Anterior cingulate cortex (tissue), 58 donors: ENCODE data around the gene PLCH2.

Source experiments
- DNase-seq, 58 donors: peaks; one replicate each; lab custom pipeline; 2025; lab: John Stamatoyannopoulos, UW

PLCH2 gene

DNA sequence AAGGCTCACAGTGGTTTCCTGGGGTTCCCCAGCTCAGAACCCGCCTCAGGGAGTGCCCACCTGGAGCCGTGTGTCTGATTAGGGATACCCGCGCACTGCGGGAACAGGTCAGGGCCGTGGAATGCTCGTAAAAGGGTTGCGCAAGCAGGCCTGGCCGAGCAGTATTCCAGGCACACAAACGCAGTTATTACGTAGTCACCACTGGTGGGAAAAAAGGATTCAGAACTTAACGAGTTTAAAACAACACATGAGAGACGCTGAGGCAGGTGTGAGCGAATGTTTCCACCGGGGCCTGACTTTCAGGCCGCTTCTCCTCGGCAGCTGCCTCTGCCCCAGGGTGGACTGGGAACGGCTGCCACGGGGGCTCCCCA lies 18.2 kb downstream of the PLCH2 start:
- no peak for DNase-seq

DNA sequence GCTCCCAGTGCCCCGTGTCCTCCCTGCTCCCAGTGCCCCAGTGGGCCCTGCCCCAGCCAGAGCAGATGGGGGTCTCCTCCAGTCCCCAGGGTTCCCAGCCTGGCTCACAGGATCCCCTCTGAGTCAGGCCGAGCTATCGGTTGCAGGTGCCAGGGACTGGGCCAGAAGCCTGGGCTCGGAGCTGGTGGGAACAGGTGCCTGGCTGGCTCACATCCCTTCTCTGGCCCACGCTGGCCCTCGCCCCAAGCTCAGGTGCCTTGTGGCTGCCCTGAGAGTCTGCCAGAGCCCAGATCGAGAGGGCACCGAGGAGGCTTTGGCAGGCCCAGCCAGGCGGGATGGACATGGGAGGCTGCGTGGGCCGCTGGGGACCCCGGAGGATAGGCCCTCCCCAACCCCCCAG lies 18.9 kb downstream of the PLCH2 start:
- no peak for DNase-seq

DNA sequence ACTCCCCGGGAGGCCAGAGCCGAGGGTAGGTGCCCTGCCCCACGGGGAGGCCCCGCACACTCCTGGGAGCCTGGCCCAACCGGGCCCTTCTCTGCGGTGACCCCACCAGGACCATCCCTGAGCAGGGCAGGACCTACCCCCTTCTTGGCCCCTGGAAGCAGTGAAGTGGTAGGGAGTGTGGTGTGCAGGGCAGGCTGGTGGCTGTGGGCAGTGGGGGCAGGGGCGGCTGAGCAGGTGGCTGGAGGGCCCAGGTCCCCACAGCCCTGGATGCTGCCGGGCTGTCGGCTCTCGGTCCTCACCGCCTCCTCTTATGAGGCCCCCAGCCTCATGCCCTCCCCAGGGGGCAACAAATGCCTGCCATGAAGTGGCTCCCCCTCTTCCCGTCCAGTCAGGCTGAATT lies 19.5 kb downstream of the PLCH2 start:
- no peak for DNase-seq

DNA sequence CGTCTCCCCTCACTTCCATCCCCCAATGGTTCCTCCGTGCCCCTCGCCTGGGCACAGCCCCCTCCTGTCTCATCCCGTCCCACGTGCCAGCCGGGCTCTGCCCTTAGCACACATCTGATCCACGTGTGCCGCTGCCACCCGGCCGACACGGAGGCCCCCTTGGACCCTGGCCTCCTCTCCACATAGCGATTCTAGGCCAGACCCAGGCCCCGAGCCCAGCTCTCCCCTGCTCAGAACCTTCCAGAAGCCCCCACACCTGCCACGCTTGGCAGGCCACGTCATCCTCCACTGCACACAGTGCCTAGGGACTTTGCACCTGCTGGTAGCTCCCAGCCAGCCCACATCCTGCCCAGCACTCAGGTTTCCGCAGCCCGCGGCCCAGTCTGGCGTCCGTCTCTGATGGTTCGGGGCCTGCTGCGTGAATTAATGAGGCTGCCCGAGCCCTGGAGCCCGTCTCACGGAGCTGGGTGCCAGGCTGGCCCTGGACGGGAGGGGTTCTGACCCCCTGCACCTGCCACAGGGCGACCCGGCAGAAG lies 20.1 kb downstream of the PLCH2 start:
- DNase-seq: no peak

DNA sequence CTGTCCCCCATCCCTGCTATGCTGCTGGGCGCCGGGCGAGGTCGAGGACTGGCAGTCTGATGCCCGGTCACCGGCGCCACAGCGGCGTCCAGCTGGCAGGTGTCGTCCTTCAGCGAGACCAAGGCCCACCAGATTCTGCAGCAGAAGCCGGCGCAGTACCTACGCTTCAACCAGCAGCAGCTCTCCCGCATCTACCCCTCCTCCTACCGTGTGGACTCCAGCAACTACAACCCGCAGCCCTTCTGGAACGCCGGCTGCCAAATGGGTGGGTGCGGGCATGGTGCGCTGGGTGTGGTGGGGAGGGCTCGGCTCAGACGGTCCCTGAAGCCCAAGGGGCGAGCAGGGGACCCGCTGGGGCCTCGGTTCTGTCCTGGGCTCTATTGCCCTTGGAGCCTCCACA lies 20.7 kb downstream of the PLCH2 start:
- no peak for DNase-seq

DNA sequence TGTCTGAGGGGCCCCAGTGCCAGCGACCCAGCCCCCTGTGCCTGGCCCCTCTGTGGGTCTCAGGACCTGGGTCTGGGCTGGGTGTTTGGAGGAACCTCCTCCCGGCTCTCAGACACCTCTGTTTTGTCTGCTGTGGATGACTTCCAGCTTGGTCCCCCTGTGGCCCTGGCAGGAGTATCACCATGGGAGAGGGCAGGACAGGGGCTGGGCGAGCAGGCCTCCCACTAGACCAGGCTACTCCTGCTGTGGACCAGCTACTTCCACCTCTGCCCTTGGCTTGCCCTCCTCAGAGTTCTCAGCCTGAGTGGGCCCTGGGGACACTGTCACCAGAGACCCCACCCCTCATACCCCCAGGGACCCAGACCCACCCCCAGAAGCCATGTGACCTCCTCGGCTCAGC lies 21.8 kb downstream of the PLCH2 start:
- DNase-seq: no peak

DNA sequence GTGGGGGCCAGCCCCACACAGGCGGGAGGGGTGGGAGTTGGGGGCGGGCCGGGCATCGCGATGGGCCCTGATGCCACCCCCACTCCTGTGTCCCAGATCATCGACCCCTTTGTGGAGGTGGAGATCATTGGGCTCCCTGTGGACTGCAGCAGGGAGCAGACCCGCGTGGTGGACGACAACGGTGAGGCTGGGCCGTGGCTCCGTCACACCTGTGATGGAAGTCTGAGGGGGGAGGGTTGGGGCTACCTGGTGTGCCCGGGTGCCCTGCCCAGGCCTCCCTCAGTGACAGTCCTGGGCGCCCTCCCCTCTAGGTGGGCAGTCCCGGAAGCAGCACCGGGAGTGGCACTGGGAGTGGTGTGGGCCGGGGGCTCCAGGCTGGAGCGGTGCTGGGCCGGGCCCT lies 22.6 kb downstream of the PLCH2 start:
- no peak for DNase-seq

DNA sequence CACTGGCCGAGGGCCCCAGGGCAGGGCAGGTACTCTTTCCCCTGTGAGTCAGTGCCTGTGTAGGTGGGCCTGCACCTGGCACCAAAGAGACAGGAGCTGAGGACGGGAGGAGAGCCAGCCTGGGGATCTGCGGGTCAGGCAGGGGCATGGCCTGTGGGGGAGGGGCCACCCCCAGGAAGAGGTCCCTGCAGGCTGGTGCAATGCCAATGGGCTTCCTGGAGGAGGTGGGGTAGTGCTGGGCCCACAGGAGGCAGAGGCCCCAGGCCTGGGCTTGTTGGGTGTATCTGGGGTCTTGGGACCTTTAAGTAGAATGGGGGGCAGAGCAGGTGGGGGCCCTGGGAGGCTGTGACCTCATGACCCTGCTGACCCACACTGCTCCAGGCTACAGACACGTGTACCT lies 23.2 kb downstream of the PLCH2 start:
- DNase-seq: no peak

DNA sequence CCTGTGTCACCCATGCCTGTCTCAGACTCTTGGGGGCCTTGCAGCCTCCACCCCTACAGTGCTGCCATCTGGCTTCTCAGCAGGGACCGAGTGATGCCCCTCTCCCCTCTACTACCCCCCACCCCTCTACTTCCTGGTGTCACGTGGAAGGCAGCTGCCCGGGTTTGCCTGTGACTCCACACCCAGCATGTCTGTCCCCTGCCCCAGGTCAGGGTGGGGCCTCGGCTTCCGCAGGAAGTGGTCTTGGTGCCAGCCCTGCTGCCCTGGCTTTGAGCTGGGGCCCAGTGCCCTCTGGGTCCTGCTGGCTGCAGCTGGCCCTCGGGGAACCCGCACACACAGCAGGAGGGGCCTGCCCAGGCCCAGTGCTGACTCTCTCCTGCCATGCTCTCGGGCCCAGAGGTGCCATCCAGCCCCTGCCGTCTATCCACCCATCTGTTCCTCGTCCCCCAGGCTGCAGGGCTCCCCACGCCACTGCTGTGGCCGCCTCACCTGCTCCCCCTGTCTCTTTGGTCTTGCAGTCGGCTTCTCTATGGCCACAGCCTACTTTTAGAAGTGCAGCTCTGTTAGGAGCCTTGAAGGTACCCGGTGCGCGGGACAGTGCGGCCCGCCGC lies 24.0 kb downstream of the PLCH2 start:
- DNase-seq: no peak

DNA sequence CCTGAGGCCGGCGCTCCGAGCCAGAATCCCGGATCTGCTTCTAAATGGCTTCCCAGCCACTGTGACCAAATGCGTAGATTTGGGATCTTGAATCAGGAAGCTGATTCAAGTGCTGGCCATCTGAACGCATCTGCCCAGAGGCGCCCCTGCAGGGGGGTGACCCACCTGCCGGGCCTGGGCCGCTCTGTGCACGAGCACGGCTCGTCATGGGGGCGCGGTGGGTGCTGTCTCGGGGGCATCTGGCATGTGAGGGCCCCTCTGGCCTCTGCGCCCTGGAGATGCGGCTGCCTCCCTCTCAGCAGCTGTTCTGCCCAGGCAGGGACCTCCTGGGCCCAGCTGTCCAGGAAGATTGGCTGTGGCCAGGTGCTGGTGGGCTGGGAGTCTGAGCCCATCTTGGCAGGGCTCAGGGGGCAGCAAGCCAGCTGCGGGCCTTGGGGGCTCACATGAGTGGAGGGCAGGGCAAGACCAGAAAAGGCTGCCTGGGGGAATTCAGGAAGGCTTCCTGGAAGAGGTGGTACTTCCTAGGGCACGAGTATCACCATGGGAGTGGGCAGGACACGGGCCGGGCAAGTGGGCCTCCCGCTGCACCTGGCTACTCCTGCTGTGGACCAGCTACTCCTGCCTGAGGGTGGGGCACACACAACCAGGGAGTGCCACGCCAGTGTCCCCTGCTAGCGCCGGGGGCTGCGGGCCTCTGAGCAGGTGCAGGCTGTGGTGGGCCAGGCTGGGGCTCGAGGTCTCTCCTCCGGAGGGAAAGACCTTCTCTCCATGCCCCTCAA lies 25.1 kb downstream of the PLCH2 start:
- DNase-seq: no peak

DNA sequence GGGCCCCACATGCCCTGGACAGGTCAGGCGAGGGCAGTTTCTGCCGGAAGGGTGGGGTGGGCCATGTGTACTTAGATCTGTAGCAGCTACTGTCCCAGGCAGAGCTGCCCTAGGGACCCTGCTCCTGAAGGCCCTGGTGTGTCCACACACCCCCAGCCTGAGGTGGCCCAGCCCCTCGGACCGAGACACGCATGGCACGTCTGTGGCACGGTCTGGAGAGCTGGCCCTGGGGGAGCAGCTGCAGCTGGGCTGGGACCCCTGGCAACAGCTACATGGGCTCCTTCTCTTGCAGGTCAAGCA lies 25.7 kb downstream of the PLCH2 start:
- no peak for DNase-seq

DNA sequence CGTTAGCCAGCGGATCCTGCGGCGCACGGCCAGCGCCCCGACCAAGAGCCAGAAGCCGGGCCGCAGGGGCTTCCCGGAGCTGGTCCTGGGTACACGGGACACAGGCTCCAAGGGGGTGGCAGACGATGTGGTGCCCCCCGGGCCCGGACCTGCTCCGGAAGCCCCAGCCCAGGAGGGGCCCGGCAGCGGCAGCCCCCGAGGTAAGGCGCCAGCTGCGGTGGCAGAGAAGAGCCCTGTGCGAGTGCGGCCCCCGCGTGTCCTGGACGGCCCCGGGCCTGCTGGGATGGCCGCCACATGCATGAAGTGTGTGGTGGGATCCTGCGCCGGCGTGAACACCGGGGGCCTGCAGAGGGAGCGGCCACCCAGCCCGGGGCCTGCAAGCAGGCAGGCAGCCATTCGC lies 26.1 kb downstream of the PLCH2 start:
- DNase-seq: no peak

DNA sequence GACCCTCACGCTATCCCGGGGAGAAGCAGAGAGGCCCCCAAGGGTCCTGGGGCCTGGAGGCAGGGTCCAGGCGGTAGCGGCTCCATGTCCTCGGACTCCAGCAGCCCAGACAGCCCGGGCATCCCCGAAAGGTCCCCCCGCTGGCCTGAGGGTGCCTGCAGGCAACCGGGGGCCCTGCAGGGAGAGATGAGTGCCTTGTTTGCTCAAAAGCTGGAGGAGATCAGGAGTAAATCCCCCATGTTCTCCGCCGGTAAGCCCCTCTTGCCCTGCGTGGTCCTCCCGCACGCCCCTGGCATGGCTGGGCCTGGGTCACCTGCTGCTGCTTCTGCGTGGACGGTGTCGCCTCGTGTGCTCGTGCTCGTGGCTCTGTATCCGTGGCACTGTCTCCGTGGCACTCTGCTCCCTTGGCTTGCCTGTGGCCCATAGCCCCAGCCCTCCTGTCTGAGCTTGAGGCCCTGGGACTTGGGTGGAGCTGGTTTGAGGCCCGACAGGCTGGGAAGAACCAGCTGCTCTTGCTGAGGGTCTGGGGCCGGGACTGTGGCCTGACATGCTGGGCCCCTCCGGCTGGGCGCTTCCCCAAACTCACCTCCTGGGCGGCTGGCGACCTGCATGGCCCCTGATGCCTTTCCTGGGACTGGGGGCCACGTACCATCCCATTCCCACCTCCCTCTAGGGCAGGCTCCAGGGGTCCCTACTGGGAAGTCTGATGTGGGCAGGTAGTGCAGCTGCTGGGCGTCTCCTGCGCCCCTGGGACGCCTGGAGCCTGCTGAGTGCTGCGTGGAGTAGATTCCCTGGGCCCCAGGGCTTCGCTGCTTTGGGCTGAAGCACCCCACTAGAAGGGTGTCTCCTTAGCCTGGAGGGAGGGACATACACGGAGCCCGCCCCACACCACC lies 26.8 kb downstream of the PLCH2 start:
- no peak for DNase-seq

DNA sequence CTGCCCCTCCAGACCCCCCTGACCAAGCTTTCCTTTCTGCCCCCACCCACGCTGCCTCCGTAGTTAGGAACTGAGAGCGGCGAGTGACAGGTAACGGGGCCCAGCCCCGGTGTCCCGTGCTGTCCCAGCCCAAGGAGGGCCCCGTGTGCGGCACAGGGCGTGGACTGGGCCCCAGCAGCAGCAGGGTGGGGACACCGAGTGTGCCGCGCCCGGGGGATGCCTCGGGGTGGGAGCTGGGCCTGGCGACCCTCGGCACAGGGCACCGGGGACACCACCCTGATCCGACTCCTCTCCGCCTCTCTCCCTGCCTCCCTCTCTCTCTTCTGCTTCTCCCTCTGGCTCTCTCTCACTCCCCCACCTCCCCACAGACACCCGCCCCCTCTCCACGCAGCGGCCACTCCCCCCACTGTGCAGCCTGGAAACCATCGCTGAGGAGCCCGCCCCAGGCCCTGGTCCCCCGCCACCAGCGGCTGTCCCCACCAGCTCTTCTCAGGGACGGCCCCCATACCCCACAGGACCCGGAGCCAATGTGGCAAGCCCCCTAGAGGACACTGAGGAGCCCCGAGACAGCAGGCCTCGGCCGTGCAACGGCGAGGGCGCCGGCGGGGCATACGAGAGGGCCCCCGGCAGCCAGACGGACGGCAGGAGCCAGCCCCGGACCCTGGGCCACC lies 27.6 kb downstream of the PLCH2 start:
- DNase-seq: no peak

DNA sequence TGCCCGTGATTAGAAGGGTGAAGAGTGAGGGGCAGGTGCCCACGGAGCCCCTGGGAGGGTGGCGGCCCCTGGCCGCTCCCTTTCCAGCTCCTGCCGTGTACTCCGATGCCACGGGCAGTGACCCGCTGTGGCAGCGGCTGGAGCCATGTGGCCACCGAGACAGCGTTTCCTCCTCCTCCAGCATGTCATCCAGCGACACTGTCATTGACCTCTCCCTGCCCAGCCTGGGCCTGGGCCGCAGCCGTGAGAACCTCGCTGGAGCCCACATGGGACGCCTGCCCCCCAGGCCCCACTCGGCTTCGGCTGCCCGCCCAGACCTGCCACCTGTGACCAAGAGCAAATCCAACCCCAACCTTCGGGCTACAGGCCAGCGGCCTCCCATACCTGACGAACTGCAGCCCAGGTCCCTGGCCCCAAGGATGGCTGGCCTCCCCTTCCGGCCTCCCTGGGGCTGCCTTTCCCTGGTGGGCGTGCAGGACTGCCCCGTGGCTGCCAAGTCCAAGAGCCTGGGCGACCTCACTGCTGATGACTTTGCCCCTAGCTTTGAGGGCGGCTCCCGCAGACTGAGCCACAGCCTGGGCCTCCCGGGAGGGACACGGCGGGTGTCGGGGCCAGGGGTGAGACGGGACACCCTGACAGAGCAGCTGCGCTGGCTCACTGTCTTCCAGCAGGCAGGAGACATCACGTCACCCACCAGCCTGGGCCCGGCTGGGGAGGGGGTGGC lies 28.3 kb downstream of the PLCH2 start:
- no peak for DNase-seq

DNA sequence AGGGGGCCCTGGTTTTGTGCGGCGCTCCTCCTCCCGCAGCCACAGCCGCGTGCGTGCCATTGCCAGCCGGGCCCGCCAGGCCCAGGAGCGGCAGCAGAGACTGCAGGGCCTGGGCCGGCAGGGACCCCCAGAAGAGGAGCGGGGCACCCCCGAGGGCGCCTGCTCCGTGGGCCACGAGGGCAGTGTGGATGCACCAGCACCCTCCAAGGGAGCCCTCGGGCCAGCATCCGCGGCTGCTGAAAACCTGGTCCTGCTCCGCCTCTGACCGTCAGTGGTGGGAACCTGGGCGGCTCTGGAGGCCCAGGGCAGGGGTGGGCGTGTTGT lies 28.8 kb downstream of the PLCH2 start:
- DNase-seq: no peak

DNA sequence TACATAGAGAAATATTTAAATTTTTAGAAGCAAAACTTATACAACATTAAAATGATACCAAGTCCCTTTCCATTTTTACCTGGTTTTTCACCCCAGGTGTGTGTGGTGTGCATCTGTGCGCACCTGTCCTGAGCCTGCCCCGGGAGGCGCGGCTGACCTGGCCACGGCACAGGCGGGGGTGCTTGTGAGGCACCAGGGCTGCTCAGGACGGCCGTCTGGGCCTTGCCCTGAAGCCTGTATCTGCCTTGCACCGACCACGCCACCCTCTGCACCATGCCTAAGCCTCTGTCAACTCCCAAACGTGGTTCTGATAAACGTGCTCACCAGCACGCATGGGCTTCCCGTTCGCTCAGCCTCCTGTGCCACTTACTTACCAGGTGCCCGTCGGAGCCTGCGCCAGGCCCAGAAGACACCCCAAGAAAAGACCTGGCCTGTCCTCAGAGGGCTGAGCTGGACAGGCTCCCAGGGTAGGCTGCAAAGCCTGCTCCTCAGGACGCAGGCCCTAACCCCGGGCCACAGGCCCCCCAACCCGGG lies 29.4 kb downstream of the PLCH2 start:
- DNase-seq: no peak

DNA sequence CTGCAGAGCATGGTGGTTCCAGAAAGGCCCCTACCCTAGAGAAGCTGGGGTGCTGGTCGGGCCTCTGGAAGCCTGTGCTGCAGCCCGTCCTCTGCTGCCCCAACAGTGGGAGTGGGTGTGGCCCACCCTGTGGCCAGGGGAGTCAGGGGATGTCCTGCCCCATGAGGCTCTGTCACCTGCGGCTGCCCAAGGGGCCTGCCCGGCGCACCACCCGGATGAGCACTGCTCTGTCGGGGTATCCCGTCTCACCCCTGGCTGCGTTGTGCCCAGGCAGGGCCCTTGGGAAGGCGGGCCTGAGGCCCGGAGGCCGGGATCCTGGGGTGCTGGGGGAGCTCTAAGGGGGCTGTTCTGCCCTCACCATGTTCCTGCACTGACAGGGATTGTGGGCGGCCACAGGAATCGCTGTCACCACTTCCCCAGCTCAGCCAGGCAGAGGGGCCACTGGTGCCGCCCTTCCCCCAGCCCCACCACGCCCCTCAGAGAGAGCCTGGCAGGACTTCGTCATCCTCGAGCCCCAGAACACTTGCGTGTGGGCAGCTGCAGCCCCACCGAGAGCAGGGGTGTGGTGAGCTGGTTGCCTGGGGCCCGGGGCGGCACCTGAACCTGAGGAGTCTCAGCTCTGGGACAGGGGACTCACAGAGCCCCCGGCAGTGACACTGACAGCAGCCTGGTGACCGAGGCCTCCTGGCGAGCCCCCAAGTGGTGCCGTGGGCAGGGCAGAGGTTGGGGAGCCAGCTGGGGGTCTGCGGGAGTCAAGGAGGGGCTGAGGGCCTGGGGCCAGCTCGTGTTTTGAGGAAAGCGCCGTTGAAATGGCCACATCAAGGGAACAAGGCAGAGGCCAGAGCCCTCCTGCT lies 30.1 kb downstream of the PLCH2 start:
- DNase-seq: no peak

DNA sequence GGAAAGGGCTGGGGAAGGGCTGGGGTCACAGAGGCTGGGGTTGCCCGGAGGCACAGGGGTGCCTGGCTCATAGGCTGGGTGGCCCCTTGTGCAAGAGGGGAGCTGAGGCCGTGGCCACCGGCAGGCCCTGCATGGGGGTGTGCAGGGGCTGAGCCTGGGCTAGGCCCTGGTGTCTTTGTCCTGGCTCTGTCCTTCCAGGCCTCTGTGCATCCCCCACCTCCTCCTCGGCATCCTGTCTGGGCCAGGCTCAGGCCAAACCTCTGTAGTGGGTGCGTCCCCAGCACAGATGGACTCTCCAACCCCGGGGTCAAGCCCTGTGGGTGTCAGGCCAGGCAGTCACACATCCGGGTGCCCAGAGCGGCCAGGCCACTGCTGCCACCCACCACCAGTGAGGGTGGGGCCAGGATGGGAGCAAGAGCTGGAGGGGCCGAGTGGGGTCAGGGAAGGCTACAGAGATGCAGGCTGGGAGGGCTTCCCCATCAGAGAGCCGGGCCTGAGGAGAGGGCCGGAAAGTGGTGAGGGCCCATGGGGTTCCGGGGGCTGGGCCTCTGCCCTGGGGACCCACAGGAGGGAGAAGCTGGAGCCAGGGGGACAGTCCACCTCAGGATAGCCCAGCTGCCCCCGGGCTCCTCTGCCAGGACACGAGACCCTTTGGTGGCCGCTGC lies 30.9 kb downstream of the PLCH2 start:
- DNase-seq: no peak
